ENCODE measurements around the gene FBXL16. TPM values are rescaled to one million over a fixed set of nuclear protein-coding genes. Genes with fewer than 3 reads are reported as not detected.

Gene FBXL16
- total and polyA plus RNA-seq, 9 of the 15 experiments (the other 6 are each of a cell fraction or from before 2014, with no cell fraction given) = 0.21 to 8.2 (median 1.7) TPM

- TF ChIP-seq ZNF639 (CRISPR knock-in tag; conservative IDR thresholded peaks at IDR 0.05 in 1 of 2, IDR thresholded peaks at IDR 0.05 in 1 of 2) (no peak), ATF3 (IDR thresholded peaks at IDR 0.05) (no peak), ATF3 (CRISPR knock-in tag; conservative IDR thresholded peaks at IDR 0.05) (no peak), EHMT2 (IDR thresholded peaks at IDR 0.05) (no peak), FOXK1 (CRISPR knock-in tag; IDR thresholded peaks at IDR 0.05; ENCODE audit: borderline replicate concordance) (no peak; the same call in 1 of the 2 replicates), RBM22 (IDR thresholded peaks at IDR 0.05; ENCODE audit: low read depth, low read length, poor library complexity, severe bottlenecking) (no peak), XRCC5 (IDR thresholded peaks at IDR 0.05; ENCODE audit: low read depth, low read length) (no peak), HMBOX1 (IDR thresholded peaks at IDR 0.05) (no peak), ZNF23 (CRISPR knock-in tag; IDR thresholded peaks at IDR 0.05) (no peak), XRCC3 (IDR thresholded peaks at IDR 0.05) (no peak), ZBTB12 (CRISPR knock-in tag; IDR thresholded peaks at IDR 0.05) (no peak), CHD4 (IDR thresholded peaks at IDR 0.05; ENCODE audit: insufficient read depth, insufficient replicate concordance, low read depth, low read length, poor library complexity, severe bottlenecking) (no peak), BRCA1 (IDR thresholded peaks at IDR 0.05) (no peak), BRCA1 (CRISPR knock-in tag; IDR thresholded peaks at IDR 0.05) (peak; percentile 26; the same call in 1 of the 2 replicates), ZNF778 (CRISPR knock-in tag; IDR thresholded peaks at IDR 0.05) (no peak), POLR2B (IDR thresholded peaks at IDR 0.05; ENCODE audit: low read depth, partially characterized antibody) (no peak), ZNF146 (CRISPR knock-in tag; IDR thresholded peaks at IDR 0.05; ENCODE audit: unreplicated experiment) (no peak), TAF9B (IDR thresholded peaks at IDR 0.05; ENCODE audit: partially characterized antibody) (no peak), HOMEZ (CRISPR knock-in tag; IDR thresholded peaks at IDR 0.05) (no peak), EWSR1 (IDR thresholded peaks at IDR 0.05; ENCODE audit: borderline replicate concordance, low read depth, partially characterized antibody) (no peak), CBX1 (IDR thresholded peaks at IDR 0.05; ENCODE audit: low read depth) (0 out of 2 replicates have a peak, but pooled peaks have one; percentile 36)
Observed at GRCh38 chr16:695355-696089, 10.1 kb downstream of the FBXL16 start (continued).

All from K562 (cell line).